ENCODE results near the gene MASP1.
A peak's percentile ranks its signal among the peaks of the same experiment; 100 is the strongest.

MASP1 gene

DNA sequence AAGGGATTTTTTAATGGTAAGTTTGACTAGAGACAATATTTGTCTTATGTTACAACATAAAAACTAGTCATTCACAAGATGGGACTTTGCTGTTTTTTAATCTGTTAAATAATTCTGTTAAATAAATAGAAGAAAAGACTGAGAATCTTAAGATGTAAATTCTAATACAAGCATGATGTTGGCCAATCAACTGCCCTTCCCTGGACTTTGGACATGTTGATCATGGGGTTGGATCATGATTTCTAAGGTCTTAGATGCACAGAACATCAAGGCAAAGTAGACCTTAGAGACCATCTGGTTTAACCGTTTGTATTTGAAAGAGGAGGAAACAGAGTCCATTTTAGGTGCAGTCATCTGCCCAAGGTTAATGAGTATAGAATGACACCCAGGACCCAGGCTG is 10.9 kb downstream of the MASP1 start:
- Histone ChIP-seq H3K4me1 (ENCODE audit: control insufficient read depth, insufficient read depth, low read depth, low read length) (no peaks in the 10 kb centered on the region), H2AFZ (ENCODE audit: low read depth, low read length) (no peak overlapping the region), H4K8ac (ENCODE audit: low read length) (no peak overlapping the region), H3K4me3 (ENCODE audit: insufficient read depth in 1 of 2, low read depth in 1 of 2, low read length in 2 of 2) (no peak overlapping the region), H3K27ac (ENCODE audit: low read length, poor library complexity, severe bottlenecking) (no peak overlapping the region), H2BK15ac (ENCODE audit: low read depth, poor library complexity, severe bottlenecking) (no peak overlapping the region), H3K9me3 (ENCODE audit: control insufficient read depth, low read length) (no peaks in the 10 kb centered on the region), H2BK12ac (ENCODE audit: low read length in 2 of 2) (peak overlapping the region in 1 of 2 experiments; percentile 92), H3K23ac (ENCODE audit: low read length in 2 of 2) (no peak overlapping the region), H3K9ac (ENCODE audit: low read length) (no peak overlapping the region), H3K36me3 (ENCODE audit: control insufficient read depth in 1 of 2, insufficient read depth in 2 of 2, low read depth in 1 of 2, low read length in 2 of 2) (peaks cover 0 to 77% of the 10 kb centered on the region in 2 experiments), H2BK5ac (ENCODE audit: low read depth, low read length, poor library complexity, severe bottlenecking) (no peak overlapping the region), H4K91ac (ENCODE audit: low read length) (no peak overlapping the region), H3K4ac (ENCODE audit: low read depth in 1 of 2, low read length in 2 of 2) (peak overlapping the region in 1 of 2 experiments; percentile 92), H3K14ac (ENCODE audit: low read length in 2 of 2) (no peak overlapping the region), H3K4me2 (ENCODE audit: low read length, poor library complexity, severe bottlenecking) (no peak overlapping the region), H2BK120ac (ENCODE audit: low read depth, low read length) (no peak overlapping the region), H3K79me1 (replicated peaks; ENCODE audit: low read length, poor library complexity, severe bottlenecking) (no peaks in the 10 kb centered on the region), H2AK5ac (ENCODE audit: low read length, severe bottlenecking) (no peak overlapping the region), H3K18ac (ENCODE audit: low read depth in 1 of 2, low read length in 2 of 2) (peak overlapping the region; percentile 2 to 84), H3K27me3 (ENCODE audit: control insufficient read depth in 1 of 2, insufficient read depth in 1 of 2, low read length in 2 of 2) (no peaks in the 10 kb centered on the region)
- WGBS: 52% methylated on average over 1 of the region's 1 CpG
- DNase-seq: no peak

DNA sequence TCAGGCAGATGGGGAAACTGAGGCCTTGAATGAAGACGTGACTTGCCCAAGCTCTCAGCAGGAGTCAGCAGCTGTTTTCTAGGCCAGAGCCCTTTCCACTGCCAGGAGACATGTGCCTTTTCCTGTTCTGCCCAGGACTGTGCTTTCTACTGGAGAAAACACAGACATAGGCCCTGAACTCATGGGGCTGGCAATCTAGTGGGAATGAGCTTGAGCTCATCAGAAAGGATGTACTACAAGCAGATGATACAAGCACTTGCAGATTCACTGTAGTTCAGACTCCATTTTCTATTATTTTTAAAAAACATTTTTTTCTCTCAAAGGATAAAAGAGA is 14.4 kb downstream of the MASP1 start:
- no peak overlapping the region for H3K9ac ChIP-seq (ENCODE audit: low read length)
- no peak overlapping the region for H3K4me2 ChIP-seq (ENCODE audit: low read length, poor library complexity, severe bottlenecking)
- no peaks in the 10 kb centered on the region for H3K9me3 ChIP-seq (ENCODE audit: control insufficient read depth, low read length)
- peak overlapping the region in 1 of 2 experiments; percentile 78 for H3K4ac ChIP-seq (ENCODE audit: low read depth in 1 of 2, low read length in 2 of 2)
- H3K18ac ChIP-seq (ENCODE audit: low read depth in 1 of 2, low read length in 2 of 2): peak overlapping the region; percentile 44 to 90
- no peak for DNase-seq
- H3K27me3 ChIP-seq (ENCODE audit: control insufficient read depth in 1 of 2, insufficient read depth in 1 of 2, low read length in 2 of 2): no peaks in the 10 kb centered on the region
- peak overlapping the region; percentile 89 for H4K8ac ChIP-seq (ENCODE audit: low read length)
- H2BK12ac ChIP-seq (ENCODE audit: low read length in 2 of 2): peak overlapping the region in 1 of 2 experiments; percentile 93
- no peaks in the 10 kb centered on the region for H3K79me1 ChIP-seq (replicated peaks; ENCODE audit: low read length, poor library complexity, severe bottlenecking)
- peaks cover 0 to 68% of the 10 kb centered on the region in 2 experiments for H3K36me3 ChIP-seq (ENCODE audit: control insufficient read depth in 1 of 2, insufficient read depth in 2 of 2, low read depth in 1 of 2, low read length in 2 of 2)
- H2AFZ ChIP-seq (ENCODE audit: low read depth, low read length): no peak overlapping the region
- peak overlapping the region in 1 of 2 experiments; percentile 3 for H3K14ac ChIP-seq (ENCODE audit: low read length in 2 of 2)
- H2BK120ac ChIP-seq (ENCODE audit: low read depth, low read length): no peak overlapping the region
- no peak overlapping the region for H2BK15ac ChIP-seq (ENCODE audit: low read depth, poor library complexity, severe bottlenecking)
- WGBS: 43% methylated on average over 1 of the region's 1 CpG
- H2AK5ac ChIP-seq (ENCODE audit: low read length, severe bottlenecking): no peak overlapping the region
- H3K27ac ChIP-seq (ENCODE audit: low read length, poor library complexity, severe bottlenecking): no peak overlapping the region
- H3K23ac ChIP-seq (ENCODE audit: low read length in 2 of 2): no peak overlapping the region
- peaks cover 2% of the 10 kb centered on the region for H3K4me1 ChIP-seq (ENCODE audit: control insufficient read depth, insufficient read depth, low read depth, low read length)
- H4K91ac ChIP-seq (ENCODE audit: low read length): peak overlapping the region; percentile 78
- no peak overlapping the region for H2BK5ac ChIP-seq (ENCODE audit: low read depth, low read length, poor library complexity, severe bottlenecking)
- no peak overlapping the region for H3K4me3 ChIP-seq (ENCODE audit: insufficient read depth in 1 of 2, low read depth in 1 of 2, low read length in 2 of 2)

DNA sequence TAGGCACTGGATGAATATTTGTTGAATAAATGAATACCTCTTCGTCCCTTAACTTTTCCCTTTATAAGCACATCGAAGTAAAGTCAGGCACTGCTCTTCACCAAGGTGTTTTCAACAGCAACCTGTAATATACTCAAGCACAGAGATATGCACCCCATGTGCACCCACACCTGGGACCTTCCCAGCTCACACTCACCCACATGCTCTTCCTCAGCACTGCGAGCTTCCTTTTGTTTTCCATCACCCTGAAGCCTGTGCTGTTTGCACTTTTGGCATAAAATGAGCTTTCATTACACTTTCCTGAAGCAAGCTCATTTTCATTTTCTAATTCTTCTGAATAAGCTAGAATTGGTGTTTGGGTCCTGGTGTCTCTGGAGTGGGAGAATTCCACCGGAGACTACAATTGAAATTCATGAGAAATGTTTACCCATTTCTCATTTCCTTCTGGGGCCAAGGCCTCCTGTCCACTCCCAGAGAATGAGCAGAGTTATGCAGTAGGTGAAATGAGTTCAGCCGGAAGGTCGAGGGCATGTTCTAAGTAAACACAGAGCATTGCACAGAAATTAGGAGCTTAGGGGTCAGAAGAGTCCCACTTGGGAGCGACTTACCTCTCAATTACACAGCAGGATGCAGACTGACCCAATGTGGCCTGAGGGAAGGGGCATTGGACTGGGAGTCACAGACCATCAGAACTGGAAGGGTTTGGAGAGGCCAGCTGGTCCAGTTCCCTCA is 15.0 kb downstream of the MASP1 start:
- peak overlapping the region; percentile 78 for H4K91ac ChIP-seq (ENCODE audit: low read length)
- H3K27me3 ChIP-seq (ENCODE audit: control insufficient read depth in 1 of 2, insufficient read depth in 1 of 2, low read length in 2 of 2): no peaks in the 10 kb centered on the region
- H3K79me1 ChIP-seq (replicated peaks; ENCODE audit: low read length, poor library complexity, severe bottlenecking): no peaks in the 10 kb centered on the region
- H2BK5ac ChIP-seq (ENCODE audit: low read depth, low read length, poor library complexity, severe bottlenecking): no peak overlapping the region
- H3K4me3 ChIP-seq (ENCODE audit: insufficient read depth in 1 of 2, low read depth in 1 of 2, low read length in 2 of 2): no peak overlapping the region
- no peak overlapping the region for H2AFZ ChIP-seq (ENCODE audit: low read depth, low read length)
- H4K8ac ChIP-seq (ENCODE audit: low read length): peak overlapping the region; percentile 89
- peak overlapping the region; percentile 80 to 93 for H2BK12ac ChIP-seq (ENCODE audit: low read length in 2 of 2)
- H3K23ac ChIP-seq (ENCODE audit: low read length in 2 of 2): no peak overlapping the region
- H3K18ac ChIP-seq (ENCODE audit: low read depth in 1 of 2, low read length in 2 of 2): peak overlapping the region; percentile 90 to 92
- no peak overlapping the region for H2AK5ac ChIP-seq (ENCODE audit: low read length, severe bottlenecking)
- no peak for DNase-seq
- 50% methylated on average over 6 of the region's 7 CpGs for WGBS
- H3K4me1 ChIP-seq (ENCODE audit: control insufficient read depth, insufficient read depth, low read depth, low read length): peaks cover 2% of the 10 kb centered on the region
- H3K36me3 ChIP-seq (ENCODE audit: control insufficient read depth in 1 of 2, insufficient read depth in 2 of 2, low read depth in 1 of 2, low read length in 2 of 2): peaks cover 0 to 67% of the 10 kb centered on the region in 2 experiments
- H2BK120ac ChIP-seq (ENCODE audit: low read depth, low read length): no peak overlapping the region
- peak overlapping the region in 1 of 2 experiments; percentile 3 for H3K14ac ChIP-seq (ENCODE audit: low read length in 2 of 2)
- peak overlapping the region; percentile 74 to 78 for H3K4ac ChIP-seq (ENCODE audit: low read depth in 1 of 2, low read length in 2 of 2)
- no peak overlapping the region for H2BK15ac ChIP-seq (ENCODE audit: low read depth, poor library complexity, severe bottlenecking)
- no peak overlapping the region for H3K9ac ChIP-seq (ENCODE audit: low read length)
- no peak overlapping the region for H3K4me2 ChIP-seq (ENCODE audit: low read length, poor library complexity, severe bottlenecking)
- no peak overlapping the region for H3K27ac ChIP-seq (ENCODE audit: low read length, poor library complexity, severe bottlenecking)
- no peaks in the 10 kb centered on the region for H3K9me3 ChIP-seq (ENCODE audit: control insufficient read depth, low read length)

DNA sequence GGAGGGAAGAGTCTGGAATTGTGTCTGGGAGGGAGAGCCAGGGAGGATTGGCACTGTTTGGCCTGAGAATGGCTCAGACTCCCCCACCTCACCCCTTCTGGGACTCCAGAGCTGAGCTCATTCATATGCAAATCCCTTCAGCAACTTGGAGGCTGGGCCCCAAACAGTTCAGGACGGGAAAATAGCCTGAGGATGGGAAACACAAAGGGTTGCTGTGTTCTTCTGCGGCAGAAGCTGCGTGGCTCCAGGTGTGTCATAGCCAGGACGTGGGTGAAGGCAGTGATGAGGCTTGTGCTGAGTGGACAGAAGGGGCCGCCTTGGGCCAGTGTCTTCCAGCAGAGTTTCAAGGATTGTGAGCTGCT is 16.6 kb downstream of the MASP1 start:
- H3K27ac ChIP-seq (ENCODE audit: low read length, poor library complexity, severe bottlenecking): no peak overlapping the region
- H3K18ac ChIP-seq (ENCODE audit: low read depth in 1 of 2, low read length in 2 of 2): peak overlapping the region; percentile 54 to 67
- no peak overlapping the region for H3K4me2 ChIP-seq (ENCODE audit: low read length, poor library complexity, severe bottlenecking)
- no peaks in the 10 kb centered on the region for H3K79me1 ChIP-seq (replicated peaks; ENCODE audit: low read length, poor library complexity, severe bottlenecking)
- H3K23ac ChIP-seq (ENCODE audit: low read length in 2 of 2): no peak overlapping the region
- no peak overlapping the region for H2AFZ ChIP-seq (ENCODE audit: low read depth, low read length)
- H2BK12ac ChIP-seq (ENCODE audit: low read length in 2 of 2): peak overlapping the region; percentile 49 to 85
- H3K9me3 ChIP-seq (ENCODE audit: control insufficient read depth, low read length): peaks cover 6% of the 10 kb centered on the region
- no peak for DNase-seq
- peak overlapping the region; percentile 80 for H2BK120ac ChIP-seq (ENCODE audit: low read depth, low read length)
- H3K4ac ChIP-seq (ENCODE audit: low read depth in 1 of 2, low read length in 2 of 2): peak overlapping the region; percentile 46 to 61
- peak overlapping the region; percentile 70 for H4K8ac ChIP-seq (ENCODE audit: low read length)
- H3K4me3 ChIP-seq (ENCODE audit: insufficient read depth in 1 of 2, low read depth in 1 of 2, low read length in 2 of 2): no peak overlapping the region
- H2AK5ac ChIP-seq (ENCODE audit: low read length, severe bottlenecking): no peak overlapping the region
- H4K91ac ChIP-seq (ENCODE audit: low read length): peak overlapping the region; percentile 71
- peak overlapping the region; percentile 61 for H2BK15ac ChIP-seq (ENCODE audit: low read depth, poor library complexity, severe bottlenecking)
- H3K4me1 ChIP-seq (ENCODE audit: control insufficient read depth, insufficient read depth, low read depth, low read length): peaks cover 2% of the 10 kb centered on the region
- 30% methylated on average over 5 of the region's 5 CpGs for WGBS
- no peak overlapping the region for H3K14ac ChIP-seq (ENCODE audit: low read length in 2 of 2)
- H3K36me3 ChIP-seq (ENCODE audit: control insufficient read depth in 1 of 2, insufficient read depth in 2 of 2, low read depth in 1 of 2, low read length in 2 of 2): peaks cover 0 to 76% of the 10 kb centered on the region in 2 experiments
- H3K27me3 ChIP-seq (ENCODE audit: control insufficient read depth in 1 of 2, insufficient read depth in 1 of 2, low read length in 2 of 2): no peaks in the 10 kb centered on the region
- H2BK5ac ChIP-seq (ENCODE audit: low read depth, low read length, poor library complexity, severe bottlenecking): no peak overlapping the region
- H3K9ac ChIP-seq (ENCODE audit: low read length): no peak overlapping the region

Data from mesenchymal stem cell (in vitro differentiated cells and primary cell).